GM13976 (cell line): ENCODE results near the gene IARS2.
A peak's percentile ranks its signal among the peaks of the same experiment; 100 is the strongest.

Experiments used
- DNase-seq: peaks from one replicate; pipeline ENCODE4 v3.0.0; 2012; ENCODE audit warnings: low spot score
- CTCF ChIP-seq: IDR thresholded peaks from 2 replicates; pipeline ENCODE4 v1.5.1; 2012; ENCODE audit warnings: borderline replicate concordance, mild to moderate bottlenecking; ENCODE audit not compliant: insufficient read depth; ENCODE audit errors: extremely low read depth, missing control alignments, control extremely low read depth
- in situ Hi-C: fragments of 300-500 bp; cut with MboI; formaldehyde crosslinking; loops from one replicate; pipeline ENCODE4 v1.12.0; 2022; ENCODE audit warnings: low sequenced_read_pairs, mixed read lengths, inconsistent platforms; ENCODE audit not compliant: unreplicated experiment

The IARS2 gene

GRCh38 chr1:220094016-220094911, at the start of gene IARS2:
TSS of gene IARS2 (plus strand) at chr1:220094132. CDS start at chr1:220094217, 85 bp downstream.
- TF ChIP-seq CTCF, result no peak
- peak; percentile 95 for DNase-seq
- in situ Hi-C loops, result no loop called here

- no peak for TF ChIP-seq CTCF
- in situ Hi-C loops, result no loop called here
- DNase-seq, result no peak
Measured at GRCh38 chr1:220044678-220045355, 49.1 kb upstream of the IARS2 start.

- TF ChIP-seq CTCF, result no peak
- DNase-seq, result no peak
- in situ Hi-C loops, result no loop called here
Measured at GRCh38 chr1:220045356-220046051, 48.4 kb upstream of the IARS2 start.

- TF ChIP-seq CTCF, result peak; percentile 71
- in situ Hi-C loops, result no loop called here
- DNase-seq, result peak; percentile 95
Measured at GRCh38 chr1:220046052-220046930, 47.6 kb upstream of the IARS2 start, which contains the start of gene EPRS1. TSS of gene EPRS1 (minus strand) at chr1:220046505. CDS start at chr1:220046388, 117 bp downstream.

- in situ Hi-C loops, result no loop called here
- TF ChIP-seq CTCF, result no peak
- no peak for DNase-seq
Measured at GRCh38 chr1:220056374-220056773, 37.6 kb upstream of the IARS2 start.

GRCh38 chr1:220060876-220061275, 33.1 kb upstream of the IARS2 start:
- no peak for DNase-seq
- in situ Hi-C loops, result no loop called here
- TF ChIP-seq CTCF, result no peak
